Esophagus muscularis mucosa (tissue), 3 donors: ENCODE measurements around the gene SMIM22.

Source experiments
- POLR2A ChIP-seq: fragments of 450-650 bp; IDR thresholded peaks from one replicate; pipeline ENCODE4 v1.6.1; 2017; ENCODE audit warnings: antibody characterized with exemption, moderate library complexity, mild to moderate bottlenecking, low read depth
- TF ChIP-seq, protein P1 (sequence below), 3 experiments: fragments of 200-600 bp in 2 of 3; fragments of 450-650 bp in 1 of 3; sonication (generic) in 2 of 3; IDR thresholded peaks; one replicate each; pipeline ENCODE4 v1.5.1; 2017 to 2019; ENCODE audit warnings: antibody characterized with exemption in 3 of 3, mild to moderate bottlenecking in 2 of 3, moderate library complexity in 1 of 3

- no peak for TF ChIP-seq POLR2A
- TF ChIP-seq, protein P1, sequence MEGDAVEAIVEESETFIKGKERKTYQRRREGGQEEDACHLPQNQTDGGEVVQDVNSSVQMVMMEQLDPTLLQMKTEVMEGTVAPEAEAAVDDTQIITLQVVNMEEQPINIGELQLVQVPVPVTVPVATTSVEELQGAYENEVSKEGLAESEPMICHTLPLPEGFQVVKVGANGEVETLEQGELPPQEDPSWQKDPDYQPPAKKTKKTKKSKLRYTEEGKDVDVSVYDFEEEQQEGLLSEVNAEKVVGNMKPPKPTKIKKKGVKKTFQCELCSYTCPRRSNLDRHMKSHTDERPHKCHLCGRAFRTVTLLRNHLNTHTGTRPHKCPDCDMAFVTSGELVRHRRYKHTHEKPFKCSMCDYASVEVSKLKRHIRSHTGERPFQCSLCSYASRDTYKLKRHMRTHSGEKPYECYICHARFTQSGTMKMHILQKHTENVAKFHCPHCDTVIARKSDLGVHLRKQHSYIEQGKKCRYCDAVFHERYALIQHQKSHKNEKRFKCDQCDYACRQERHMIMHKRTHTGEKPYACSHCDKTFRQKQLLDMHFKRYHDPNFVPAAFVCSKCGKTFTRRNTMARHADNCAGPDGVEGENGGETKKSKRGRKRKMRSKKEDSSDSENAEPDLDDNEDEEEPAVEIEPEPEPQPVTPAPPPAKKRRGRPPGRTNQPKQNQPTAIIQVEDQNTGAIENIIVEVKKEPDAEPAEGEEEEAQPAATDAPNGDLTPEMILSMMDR (IDR thresholded peaks at IDR 0.05): no peak
Measured at GRCh38 chr16:4826980-4827379, 31.8 kb downstream of the SMIM22 start.
